K562 (cell line): Measurements from ENCODE around the gene CDC14A. TPM values are rescaled to one million over a fixed set of nuclear protein-coding genes. Genes with fewer than 3 reads are reported as not detected.

Source experiments
- ATAC-seq: fragments of 200-7000 bp; cut with Tn5 transposase; 3 replicates; pipeline ENCODE4 v1.9.1; 2020; ENCODE audit warnings: moderate library complexity
- BruUV-seq: library from RNA; stranded (reverse); fragments of 400-500 nt; replicated peaks from 2 replicates; lab custom pipeline; 2021; lab: Mats Ljungman, UMichigan
- CTCF ChIA-PET: fragments of 300-600 bp; formaldehyde crosslinking; extraction: SDS; loops from one replicate; lab custom pipeline; 2021; ENCODE audit warnings: low intra/inter-chr PET ratio; lab: Yijun Ruan, JAX
- POLR2A ChIA-PET: fragments of 300-600, 350-650 bp; sonication (Branson Sonifier 250); formaldehyde crosslinking; extraction: SDS; loops from one replicate; lab custom pipeline; 2021; ENCODE audit warnings: antibody characterized with exemption, inconsistent platforms; lab: Yijun Ruan, JAX
- DNase-seq, 4 experiments: peaks; one replicate each; pipeline versions ENCODE4 v3.0.0 to v3.0.0-alpha.2; 2011 to 2018; ENCODE audit warnings: low spot score in 3 of 4, mixed read lengths in 3 of 4; ENCODE audit errors: extremely low read depth in 1 of 4
- FAIRE-seq: peaks from 2 replicates; lab custom pipeline; 2011; peaks lifted over from hg19 to GRCh38; lab: Jason Lieb, UNC
- H2AFZ ChIP-seq: 2 replicates; pipeline ENCODE4 v1.6.0; 2011; ENCODE audit warnings: low read depth, low read length, control low read depth, inconsistent platforms
- H3K27ac ChIP-seq: fragments of 200-600 bp; 3 replicates; pipeline ENCODE4 v1.8.0; 2011; ENCODE audit warnings: low read depth, mild to moderate bottlenecking, control low read depth, inconsistent platforms, low read length, moderate library complexity, mixed read lengths; ENCODE audit errors: extremely low read depth
- H3K27me3 ChIP-seq, 2 experiments: fragments of 300-600 bp in 1 of 2; 2 replicates in 1 of 2; 3 replicates in 1 of 2; pipeline versions ENCODE4 v1.6.0 to v1.8.0; 2011; ENCODE audit warnings: inconsistent platforms in 2 of 2, low read length in 2 of 2, mild to moderate bottlenecking in 1 of 2, mixed read lengths in 1 of 2, moderate library complexity in 1 of 2; ENCODE audit not compliant: control insufficient read depth in 2 of 2, insufficient read depth in 2 of 2
- H3K36me3 ChIP-seq: fragments of 300-600 bp; 3 replicates; pipeline ENCODE4 v1.8.0; 2011; ENCODE audit warnings: mild to moderate bottlenecking, low read length, inconsistent platforms; ENCODE audit not compliant: control insufficient read depth, insufficient read depth
- H3K4me1 ChIP-seq, 2 experiments: fragments of 200-600 bp in 1 of 2; replicated peaks in 1 of 2; 2 replicates in 1 of 2; 3 replicates in 1 of 2; pipeline versions ENCODE4 v1.5.1 to v1.8.0; 2011; ENCODE audit warnings: inconsistent platforms in 2 of 2, low read length in 2 of 2, mild to moderate bottlenecking in 1 of 2, mixed read lengths in 1 of 2, moderate library complexity in 1 of 2; ENCODE audit not compliant: control insufficient read depth in 2 of 2, insufficient read depth in 2 of 2
- H3K4me2 ChIP-seq: 2 replicates; pipeline ENCODE4 v1.6.1; 2011; ENCODE audit warnings: low read length, control low read depth, inconsistent platforms, mixed read lengths; ENCODE audit not compliant: insufficient read depth
- H3K4me3 ChIP-seq: fragments of 200-600 bp; sonication (generic), shearing (Covaris generic); 2 replicates; pipeline ENCODE4 v1.5.1; 2016; ENCODE audit warnings: control low read depth, inconsistent platforms
- H3K79me2 ChIP-seq: fragments of 200-600 bp; 3 replicates; pipeline ENCODE4 v1.8.0; 2011; ENCODE audit warnings: low read length, inconsistent platforms; ENCODE audit not compliant: control insufficient read depth, insufficient read depth
- H3K9ac ChIP-seq, 2 experiments: 2 replicates each; pipeline versions ENCODE4 v1.6.0 to v1.6.1; 2011; ENCODE audit warnings: low read depth in 2 of 2, low read length in 2 of 2, control low read depth in 1 of 2, inconsistent platforms in 1 of 2, mild to moderate bottlenecking in 1 of 2, mixed read lengths in 1 of 2; ENCODE audit not compliant: insufficient read depth in 1 of 2
- H3K9me1 ChIP-seq: one replicate; pipeline ENCODE4 v1.6.0; 2011; ENCODE audit warnings: inconsistent platforms, mild to moderate bottlenecking, low read length, moderate library complexity; ENCODE audit not compliant: control insufficient read depth, insufficient read depth
- H3K9me3 ChIP-seq: replicated peaks from 2 replicates; pipeline ENCODE4 v1.5.1; 2011; ENCODE audit warnings: low read depth, low read length, inconsistent platforms; ENCODE audit not compliant: control insufficient read depth, insufficient read depth
- H4K20me1 ChIP-seq: replicated peaks from 2 replicates; pipeline ENCODE4 v1.6.1; 2011; ENCODE audit warnings: low read length, inconsistent platforms, mixed read lengths; ENCODE audit not compliant: control insufficient read depth, insufficient read depth
- HNRNPL ChIP-seq: fragments of 200-400 bp; formaldehyde crosslinking; IDR thresholded peaks from 2 replicates; pipeline ENCODE4 v1.6.1; 2017; ENCODE audit warnings: low read depth, mild to moderate bottlenecking, low read length
- NFATC3 ChIP-seq: fragments of 450-650 bp; IDR thresholded peaks from 2 replicates; pipeline ENCODE4 v1.6.1; 2017; ENCODE audit warnings: mild to moderate bottlenecking
- TCFL5 ChIP-seq: fragments of 250-450 bp; sonication (Bioruptor Pico); conservative IDR thresholded peaks from 2 replicates; pipeline ENCODE4 v1.6.1; 2021; ENCODE audit warnings: mild to moderate bottlenecking, moderate library complexity, matching md5 sums
- ZNF175 ChIP-seq: fragments of 200-800 bp; sonication (Bioruptor generic); IDR thresholded peaks from 2 replicates; pipeline ENCODE4 v1.6.1; 2016; ENCODE audit warnings: low read depth, mild to moderate bottlenecking, missing genetic modification characterization, missing compliant biosample characterization
- ZNF79 ChIP-seq: fragments of 250-450 bp; sonication (Bioruptor Pico); IDR thresholded peaks from 2 replicates; pipeline ENCODE4 v1.4.0; 2020; ENCODE audit warnings: low read depth, mild to moderate bottlenecking, moderate library complexity
- WGBS: fragments of 100-300 bp; shearing (Covaris generic); methylation state at CpG from one replicate; pipeline ENCODE4 v1.1.6; 2016; ENCODE audit warnings: low coverage, mixed read lengths; ENCODE audit not compliant: insufficient coverage; ENCODE audit errors: missing lambda C conversion rate; 5-methylcytosine and 5-hydroxymethylcytosine counted together
- in situ Hi-C: fragments of 300-500 bp; cut with MboI; formaldehyde crosslinking; loops from 4 replicates; pipeline ENCODE4 v1.15.0; 2018; ENCODE audit warnings: inconsistent platforms, mixed read lengths
- intact Hi-C: fragments of 100-400 bp; cut with micrococcal nuclease; formaldehyde crosslinking; loops from 2 replicates; pipeline ENCODE4 v1.14.2; 2022
- polyA plus RNA-seq, 8 experiments: library from polyadenylated mRNA; depleted of rRNA in 4 of 8; stranded (reverse) in 5 of 8; unstranded in 3 of 8; fragments of >200 nt; fragmentation: Nextera tagmentation in 2 of 8; fragmentation: Illumina TruSeq in 1 of 8; extraction: Ambion mirVana in 2 of 8; extraction: Trizol in 1 of 8; gene quantifications; 2 replicates each; pipeline versions ENCODE4 v1.2.1 to v1.2.3, GENCODE V29; 2011 to 2014; ENCODE audit warnings: inconsistent platforms in 1 of 8, missing spikeins in 1 of 8
- total RNA-seq, 7 experiments: library from RNA; depleted of rRNA in 6 of 7; stranded (reverse); fragments of >200 nt in 6 of 7; fragmentation: Illumina TruSeq in 2 of 7; extraction: Trizol in 2 of 7; gene quantifications; 2 replicates each; pipeline versions ENCODE4 v1.2.1 to v1.2.3, GENCODE V29; 2011 to 2021; ENCODE audit warnings: low replicate concordance in 1 of 7

The CDC14A gene
- total and polyA plus RNA-seq, 9 of the 15 experiments (the other 6 are each of a cell fraction or from before 2014, with no cell fraction given), result 17.0 to 74.3 (median 33.4) TPM

GRCh38 chr1:100387209-100387608 lies 34.9 kb downstream of the CDC14A start:
- WGBS, result 84% methylated on average over 5 of the region's 5 CpGs
- no peaks in the 10 kb centered on the region for H4K20me1 ChIP-seq
- no peak for TF ChIP-seq NFATC3
- no peak for TF ChIP-seq TCFL5 (CRISPR knock-in tag)
- no peak for TF ChIP-seq ZNF175 (CRISPR knock-in tag)
- TF ChIP-seq ZNF79 (CRISPR knock-in tag), result no peak
- no peak for TF ChIP-seq HNRNPL
- no peak overlapping the region for H3K9ac ChIP-seq
- H3K36me3 ChIP-seq, result peaks cover 57% of the 10 kb centered on the region
- ATAC-seq (no peak), DNase-seq (no peak), FAIRE-seq (no peak)
- no peak overlapping the region for H3K27ac ChIP-seq
- H3K4me1 ChIP-seq, result peaks cover 5 to 7% of the 10 kb centered on the region in 2 experiments; a peak in 2 of 5 replicates
- no peak overlapping the region for H2AFZ ChIP-seq
- in situ Hi-C loops (no loop called here), intact Hi-C loops (loop anchor here (5.0 kb wide), 1 partner anchor 70 kb away; no protein-coding TSS in a partner anchor)
- POLR2A ChIA-PET, result interaction anchor here (1.1 to 4.2 kb wide), 2 partner anchors 23 to 32 kb away, joined by 3 to 37 read pairs; no protein-coding TSS in a partner anchor
- no TSS peak for BruUV-seq
- H3K9me3 ChIP-seq, result no peaks in the 10 kb centered on the region
- no peaks in the 10 kb centered on the region for H3K27me3 ChIP-seq
- peaks cover 79% of the 10 kb centered on the region for H3K79me2 ChIP-seq
- H3K4me3 ChIP-seq, result no peak overlapping the region
- peaks cover 3% of the 10 kb centered on the region for H3K9me1 ChIP-seq
- no peak overlapping the region for H3K4me2 ChIP-seq
- CTCF ChIA-PET, result no interaction called here
